ENCODE data around the gene PIP4P1.
"Not testable (repeated sequence)": the region's sequence is repeated elsewhere in the genome, so short reads cannot be mapped to it uniquely, and the experiment has no call there.

The PIP4P1 gene

GRCh38 chr14:20461225-20462141 lies at the start of gene PIP4P1:
Gene PIP4P1, minus strand, starts transcription at chr14:20461434. Its CDS starts 109 bp downstream, at chr14:20461325.
- DNase-seq (ENCODE audit: low read depth, low spot score) = peak; percentile 100

DNA sequence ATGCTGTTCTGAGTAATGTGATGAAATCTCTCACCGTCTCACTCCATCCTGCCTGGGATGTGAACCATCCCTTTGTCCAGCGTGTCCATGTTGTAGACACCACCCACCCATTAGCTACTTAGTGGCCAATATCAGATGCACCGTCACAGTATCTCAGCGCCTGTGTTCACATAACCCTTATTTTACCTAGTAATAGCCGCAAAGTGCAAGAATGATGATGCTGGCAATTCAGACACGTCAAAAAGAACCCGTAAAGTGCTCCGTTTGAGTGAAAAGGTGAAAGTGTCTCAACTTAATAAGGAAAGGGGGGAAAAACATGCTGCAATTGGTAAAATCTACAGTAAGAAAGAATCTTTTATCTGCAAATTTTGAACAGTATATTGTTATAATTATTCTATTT lies 47.1 kb upstream of the PIP4P1 start:
- DNase-seq (ENCODE audit: low read depth, low spot score) = no peak

- not testable (repeated sequence) for DNase-seq (ENCODE audit: low read depth, low spot score)
Observed at GRCh38 chr14:20507537-20507936, 46.3 kb upstream of the PIP4P1 start.

GRCh38 chr14:20506752-20507151 lies 45.5 kb upstream of the PIP4P1 start:
- not testable (repeated sequence) for DNase-seq (ENCODE audit: low read depth, low spot score)

DNA sequence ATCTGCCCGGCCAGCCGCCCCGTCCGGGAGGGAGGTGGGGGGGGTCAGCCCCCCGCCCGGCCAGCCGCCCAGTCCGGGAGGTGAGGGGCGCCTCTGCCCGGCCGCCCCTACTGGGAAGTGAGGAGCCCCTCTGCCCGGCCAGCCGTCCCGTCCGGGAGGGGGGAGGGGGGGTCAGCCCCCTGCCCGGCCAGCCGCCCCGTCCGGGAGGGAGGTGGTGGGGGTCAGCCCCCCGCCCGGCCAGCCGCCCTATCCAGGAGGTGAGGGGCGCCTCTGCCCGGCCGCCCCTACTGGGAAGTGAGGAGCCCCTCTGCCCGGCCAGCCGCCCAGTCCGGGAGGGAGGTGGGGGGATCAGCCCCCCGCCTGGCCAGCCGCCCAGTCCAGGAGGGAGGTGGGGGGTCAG lies 45.0 kb upstream of the PIP4P1 start:
- DNase-seq (ENCODE audit: low read depth, low spot score) = not testable (repeated sequence)

GRCh38 chr14:20503898-20504297 lies 42.7 kb upstream of the PIP4P1 start:
- DNase-seq (ENCODE audit: low read depth, low spot score) = no peak

GRCh38 chr14:20501346-20501745 lies 40.1 kb upstream of the PIP4P1 start:
- DNase-seq (ENCODE audit: low read depth, low spot score) = no peak

DNA sequence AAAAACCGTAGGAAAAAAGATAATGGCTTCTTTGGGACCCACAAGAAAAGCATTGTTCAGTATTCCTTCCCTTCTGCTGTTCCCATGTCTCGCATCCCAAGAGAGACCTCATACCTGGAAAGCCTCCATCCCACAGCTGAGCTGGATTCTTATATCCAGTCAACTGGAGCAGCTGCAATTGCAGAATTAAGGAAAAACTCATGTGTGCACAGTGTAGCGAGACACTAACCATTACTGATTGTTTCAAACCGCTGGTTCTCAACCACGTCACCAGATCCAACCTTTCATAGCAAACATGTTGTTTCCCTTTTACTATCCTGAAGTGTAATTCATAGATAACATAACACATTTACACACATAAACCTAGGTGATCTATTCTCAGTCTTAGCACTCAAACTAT lies 38.6 kb upstream of the PIP4P1 start:
- no peak for DNase-seq (ENCODE audit: low read depth, low spot score)

DNA sequence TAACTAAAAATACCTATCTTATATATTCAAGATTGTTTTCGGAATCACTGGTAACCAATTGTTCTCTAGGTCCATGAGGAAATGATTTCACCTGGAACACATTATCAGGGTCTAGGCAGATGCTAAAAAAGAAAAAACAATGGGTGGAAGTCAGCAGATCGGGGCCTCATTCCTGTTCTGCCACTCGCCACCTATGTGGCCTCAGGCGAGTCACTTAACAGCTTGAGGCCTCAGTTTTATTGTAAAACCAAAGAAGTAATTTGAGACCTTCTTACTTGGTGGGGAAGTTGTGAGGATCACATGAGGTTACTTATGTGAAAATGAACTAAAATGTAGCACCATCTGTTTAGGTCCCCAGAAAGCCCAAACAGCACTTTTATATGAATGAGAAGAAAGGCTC lies 37.9 kb upstream of the PIP4P1 start:
- DNase-seq (ENCODE audit: low read depth, low spot score) = no peak

DNA sequence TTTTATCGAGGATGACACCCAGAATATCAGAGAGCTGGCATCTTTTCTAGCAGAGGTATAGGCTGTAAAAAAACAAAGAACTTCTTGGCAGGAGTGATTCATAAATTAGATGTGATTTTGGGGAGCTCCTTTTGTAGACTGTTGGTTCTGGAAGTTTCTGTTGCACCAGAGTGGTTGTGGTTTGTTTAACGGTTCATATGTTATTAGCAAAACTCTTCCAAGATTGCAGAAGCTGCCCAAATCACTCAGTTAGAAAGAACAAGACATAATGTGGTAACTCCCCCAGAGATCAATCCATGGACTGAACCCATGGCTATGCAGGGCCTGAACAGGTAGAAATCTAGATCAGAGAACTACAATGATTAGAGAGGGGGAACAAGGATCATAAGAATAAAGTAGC lies 37.4 kb upstream of the PIP4P1 start:
- no peak for DNase-seq (ENCODE audit: low read depth, low spot score)

DNA sequence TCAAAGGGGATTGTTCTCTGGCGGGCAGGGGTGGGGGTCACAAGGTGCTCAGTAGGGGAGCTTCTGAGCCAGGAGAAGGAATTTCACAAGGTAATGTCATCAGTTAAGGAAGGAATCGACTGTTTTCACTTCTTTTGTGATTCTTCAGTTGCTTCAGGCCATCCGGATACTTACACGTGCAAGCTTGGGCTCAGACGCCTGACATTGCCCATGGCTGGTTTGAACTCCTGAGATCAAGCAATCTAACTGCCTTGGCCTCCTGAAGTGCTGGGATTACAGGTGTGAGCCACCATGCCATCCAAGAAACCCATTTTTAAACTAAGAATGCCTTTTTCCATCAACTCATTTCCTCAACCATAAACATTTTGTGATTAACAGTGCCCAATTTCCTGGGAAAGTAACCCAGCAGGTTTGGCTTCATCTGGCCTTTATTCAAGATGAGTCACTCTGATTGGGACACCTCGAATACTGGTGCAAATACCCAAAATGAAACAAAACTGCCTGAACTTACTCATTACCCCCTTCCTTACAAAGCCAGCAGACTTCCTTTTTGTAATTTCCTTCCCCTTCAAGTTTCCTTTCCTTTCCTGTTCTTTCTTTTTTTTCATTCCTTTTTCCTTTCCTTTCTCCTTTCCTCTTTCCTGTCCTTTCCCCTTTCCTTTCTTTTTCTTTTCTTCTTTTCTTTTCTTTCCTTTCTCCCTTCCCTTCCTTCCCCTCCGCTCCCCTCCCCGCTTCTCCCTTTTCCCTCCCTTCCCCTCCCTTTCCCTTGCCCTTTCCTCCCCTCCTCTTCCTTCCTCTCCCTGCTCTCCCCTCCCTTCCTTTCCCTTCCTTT lies 33.9 kb upstream of the PIP4P1 start:
- DNase-seq (ENCODE audit: low read depth, low spot score) = no peak

DNA sequence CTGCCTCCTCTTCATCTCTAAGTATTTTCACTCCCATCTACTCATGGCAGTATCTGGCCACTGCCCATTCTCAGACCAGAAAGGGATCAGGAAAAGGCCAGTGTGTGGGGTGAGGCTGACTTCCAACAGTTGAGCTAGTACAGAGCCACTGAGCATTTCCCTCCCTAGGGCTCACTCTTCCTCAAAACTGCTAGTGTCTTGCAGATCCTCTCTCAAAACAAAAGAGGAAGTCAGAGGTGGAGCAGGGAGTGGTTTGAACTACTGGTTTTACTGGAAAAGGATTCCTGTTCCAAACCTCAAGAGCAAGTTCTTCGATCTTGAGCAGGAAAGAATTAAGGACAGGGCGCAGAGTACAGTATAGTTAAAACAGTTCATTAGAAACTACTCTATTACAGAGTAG lies 32.4 kb upstream of the PIP4P1 start:
- no peak for DNase-seq (ENCODE audit: low read depth, low spot score)

GRCh38 chr14:20492486-20492885 lies 31.3 kb upstream of the PIP4P1 start:
- no peak for DNase-seq (ENCODE audit: low read depth, low spot score)

DNA sequence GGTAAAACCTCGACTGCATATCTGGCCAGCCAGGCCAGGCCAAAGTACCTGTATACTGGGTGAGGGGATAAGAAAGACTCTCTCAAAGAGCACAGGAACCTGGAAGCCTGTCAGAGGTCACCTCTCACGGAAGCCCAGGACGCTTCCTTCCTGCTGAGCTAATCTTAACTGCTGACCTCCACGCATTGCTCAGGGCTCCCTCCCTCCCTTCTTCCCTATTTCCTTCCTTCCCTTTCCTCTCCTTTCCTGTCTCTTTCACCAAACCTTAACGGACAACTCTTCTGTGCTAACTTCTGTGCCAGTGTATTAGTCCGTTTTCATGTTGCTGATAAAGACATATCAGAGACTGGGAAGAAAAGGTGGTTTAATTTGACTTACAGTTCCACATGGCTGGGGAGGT lies 29.3 kb upstream of the PIP4P1 start:
- no peak for DNase-seq (ENCODE audit: low read depth, low spot score)

GRCh38 chr14:20489093-20489994 lies 28.1 kb upstream of the PIP4P1 start:
- no peak for DNase-seq (ENCODE audit: low read depth, low spot score)

DNA sequence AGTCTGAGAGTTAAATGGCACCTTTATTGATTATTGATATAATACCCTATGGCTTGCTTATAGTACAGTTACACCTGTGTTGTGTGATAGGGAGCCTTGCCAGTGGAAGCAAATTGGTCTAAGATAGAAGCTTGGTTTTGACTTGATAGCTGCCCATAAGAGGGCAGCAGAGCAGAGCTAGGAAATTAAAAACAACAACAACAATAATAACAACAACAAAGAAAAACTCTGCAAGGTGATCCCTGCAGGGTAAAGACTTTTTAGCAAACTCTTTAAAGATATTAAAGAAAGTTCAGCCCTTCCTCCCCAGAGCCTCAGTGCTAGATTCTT lies 26.1 kb upstream of the PIP4P1 start:
- no peak for DNase-seq (ENCODE audit: low read depth, low spot score)

- DNase-seq (ENCODE audit: low read depth, low spot score) = no peak
Observed at GRCh38 chr14:20486684-20487395, 25.6 kb upstream of the PIP4P1 start.

DNA sequence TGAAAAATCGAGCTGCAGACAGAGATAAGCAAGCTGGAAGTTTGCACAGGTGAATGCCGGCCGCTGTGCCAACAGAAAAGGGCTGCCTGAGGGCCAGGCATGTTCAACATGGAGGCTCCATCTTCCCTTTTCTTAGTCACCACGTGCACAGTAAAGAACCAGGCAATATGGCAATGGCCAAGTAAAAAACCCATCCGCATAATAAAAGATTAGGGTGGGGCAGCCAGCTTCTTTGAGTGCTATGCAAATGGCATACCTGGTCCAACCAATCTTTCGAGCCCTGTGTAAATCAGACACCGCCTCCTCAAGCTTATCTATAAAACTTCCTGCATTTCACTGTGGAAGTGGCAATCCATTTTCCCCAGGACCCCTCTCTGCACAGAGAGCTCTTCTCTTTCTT lies 24.7 kb upstream of the PIP4P1 start:
- no peak for DNase-seq (ENCODE audit: low read depth, low spot score)

DNA sequence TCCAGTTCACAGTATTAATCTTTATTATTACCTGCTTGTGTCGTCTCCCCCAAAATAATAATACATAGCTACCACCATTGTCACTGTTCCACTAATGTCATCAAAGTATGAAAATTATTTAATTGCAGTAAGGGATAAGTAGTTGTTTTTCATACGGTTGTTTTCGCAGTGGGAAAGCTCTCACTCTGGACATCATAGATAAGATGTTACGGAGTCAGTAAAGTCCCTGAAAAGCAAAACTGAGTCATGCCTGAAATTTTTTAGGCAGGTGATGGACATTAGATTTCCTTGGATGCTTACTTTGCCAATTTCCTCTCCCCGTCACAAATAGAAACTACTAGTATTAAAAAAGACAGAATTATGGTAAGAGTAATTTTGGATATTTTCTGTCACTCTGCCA lies 21.1 kb upstream of the PIP4P1 start:
- no peak for DNase-seq (ENCODE audit: low read depth, low spot score)

DNA sequence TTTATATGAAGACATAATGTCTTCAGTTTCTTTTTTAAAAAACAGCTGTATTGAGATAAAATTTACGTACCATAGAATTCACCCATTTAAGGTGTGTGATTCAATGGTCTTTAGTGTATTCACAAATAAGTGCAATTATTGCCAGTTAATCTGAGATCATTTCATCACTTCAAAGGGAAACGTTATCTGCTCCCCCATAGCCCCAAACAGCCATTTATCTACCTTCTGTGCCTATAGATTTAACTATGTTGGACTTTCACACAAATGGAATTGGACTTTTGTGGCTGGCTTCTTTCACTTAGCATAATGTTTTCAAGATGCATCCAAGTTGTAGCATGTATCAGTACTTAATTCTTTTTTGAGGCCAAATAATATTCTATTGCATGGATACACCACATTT lies 17.7 kb upstream of the PIP4P1 start:
- DNase-seq (ENCODE audit: low read depth, low spot score) = no peak

- no peak for DNase-seq (ENCODE audit: low read depth, low spot score)
Observed at GRCh38 chr14:20477211-20477876, 16.1 kb upstream of the PIP4P1 start.

All from brain pericyte (primary cell).